ENCODE results near the gene ZNF516.
"Not testable (repeated sequence)": the region's sequence is repeated elsewhere in the genome, so short reads cannot be mapped to it uniquely, and the experiment has no call there.

Gene ZNF516

GRCh38 chr18:76488190-76488589 lies 6.9 kb downstream of the ZNF516 start:
- DNase-seq = no peak

- no peak for DNase-seq
Measured at GRCh38 chr18:76487782-76488181, 7.3 kb downstream of the ZNF516 start.

GRCh38 chr18:76487070-76487469 lies 8.0 kb downstream of the ZNF516 start:
- DNase-seq = no peak

GRCh38 chr18:76486574-76486973 lies 8.5 kb downstream of the ZNF516 start:
- no peak for DNase-seq

GRCh38 chr18:76486038-76486437 lies 9.0 kb downstream of the ZNF516 start:
- DNase-seq = no peak

GRCh38 chr18:76484749-76485387 lies 10.2 kb downstream of the ZNF516 start:
- DNase-seq = no peak

- DNase-seq = no peak
Measured at GRCh38 chr18:76483780-76484179, 11.3 kb downstream of the ZNF516 start.

GRCh38 chr18:76482971-76483691 lies 11.9 kb downstream of the ZNF516 start:
- DNase-seq = no peak

- no peak for DNase-seq
Measured at GRCh38 chr18:76482267-76482666, 12.8 kb downstream of the ZNF516 start.

GRCh38 chr18:76480913-76481312 lies 14.1 kb downstream of the ZNF516 start:
- no peak for DNase-seq

GRCh38 chr18:76479351-76480238 lies 15.4 kb downstream of the ZNF516 start:
- DNase-seq = no peak

- DNase-seq = no peak
Measured at GRCh38 chr18:76476665-76477561, 18.1 kb downstream of the ZNF516 start.

- no peak for DNase-seq
Measured at GRCh38 chr18:76475450-76476194, 19.4 kb downstream of the ZNF516 start.

- DNase-seq = no peak
Measured at GRCh38 chr18:76474824-76475223, 20.2 kb downstream of the ZNF516 start.

- DNase-seq = not testable (repeated sequence)
Measured at GRCh38 chr18:76473521-76473920, 21.5 kb downstream of the ZNF516 start.

GRCh38 chr18:76472829-76473228 lies 22.2 kb downstream of the ZNF516 start:
- no peak for DNase-seq

- no peak for DNase-seq
Measured at GRCh38 chr18:76471593-76471992, 23.4 kb downstream of the ZNF516 start.

- DNase-seq = no peak
Measured at GRCh38 chr18:76468345-76469304, 26.4 kb downstream of the ZNF516 start.

- no peak for DNase-seq
Measured at GRCh38 chr18:76467371-76468190, 27.5 kb downstream of the ZNF516 start.

Measured in NCI-H446 treated with DMSO at 0.1 percent for 48 hours (cell line).